IPS DF 6.9 (cell line): ENCODE results near the gene NOL4L.

Experiments used
- DNase-seq: peaks from one replicate; pipeline ENCODE4 v3.0.0-alpha.2; 2013; ENCODE audit warnings: low read depth, low spot score
- H3K27ac ChIP-seq: one replicate; pipeline ENCODE4 v1.5.1; 2013; ENCODE audit warnings: low read length, control low read depth
- H3K27me3 ChIP-seq: 2 replicates; pipeline ENCODE4 v1.6.1; 2013; ENCODE audit warnings: mild to moderate bottlenecking, low read length; ENCODE audit not compliant: control insufficient read depth, insufficient read depth
- H3K36me3 ChIP-seq: 2 replicates; pipeline ENCODE4 v1.6.1; 2013; ENCODE audit warnings: low read length; ENCODE audit not compliant: control insufficient read depth, insufficient read depth
- H3K4me1 ChIP-seq: 2 replicates; pipeline ENCODE4 v1.6.1; 2013; ENCODE audit warnings: low read length; ENCODE audit not compliant: control insufficient read depth, insufficient read depth
- H3K4me3 ChIP-seq: 2 replicates; pipeline ENCODE4 v1.5.1; 2013; ENCODE audit warnings: mild to moderate bottlenecking, low read length
- H3K9me3 ChIP-seq: 2 replicates; pipeline ENCODE4 v1.6.1; 2013; ENCODE audit warnings: low read length, inconsistent platforms; ENCODE audit not compliant: control insufficient read depth, insufficient read depth
- WGBS: extraction: QIAGEN DNeasy Blood & Tissue Kit; methylation state at CpG from one replicate; pipeline ENCODE4 v1.1.7; 2013; ENCODE audit warnings: mixed read lengths, missing lambda C conversion rate; ENCODE audit not compliant: insufficient read length, insufficient coverage; 5-methylcytosine and 5-hydroxymethylcytosine counted together

NOL4L gene

DNA sequence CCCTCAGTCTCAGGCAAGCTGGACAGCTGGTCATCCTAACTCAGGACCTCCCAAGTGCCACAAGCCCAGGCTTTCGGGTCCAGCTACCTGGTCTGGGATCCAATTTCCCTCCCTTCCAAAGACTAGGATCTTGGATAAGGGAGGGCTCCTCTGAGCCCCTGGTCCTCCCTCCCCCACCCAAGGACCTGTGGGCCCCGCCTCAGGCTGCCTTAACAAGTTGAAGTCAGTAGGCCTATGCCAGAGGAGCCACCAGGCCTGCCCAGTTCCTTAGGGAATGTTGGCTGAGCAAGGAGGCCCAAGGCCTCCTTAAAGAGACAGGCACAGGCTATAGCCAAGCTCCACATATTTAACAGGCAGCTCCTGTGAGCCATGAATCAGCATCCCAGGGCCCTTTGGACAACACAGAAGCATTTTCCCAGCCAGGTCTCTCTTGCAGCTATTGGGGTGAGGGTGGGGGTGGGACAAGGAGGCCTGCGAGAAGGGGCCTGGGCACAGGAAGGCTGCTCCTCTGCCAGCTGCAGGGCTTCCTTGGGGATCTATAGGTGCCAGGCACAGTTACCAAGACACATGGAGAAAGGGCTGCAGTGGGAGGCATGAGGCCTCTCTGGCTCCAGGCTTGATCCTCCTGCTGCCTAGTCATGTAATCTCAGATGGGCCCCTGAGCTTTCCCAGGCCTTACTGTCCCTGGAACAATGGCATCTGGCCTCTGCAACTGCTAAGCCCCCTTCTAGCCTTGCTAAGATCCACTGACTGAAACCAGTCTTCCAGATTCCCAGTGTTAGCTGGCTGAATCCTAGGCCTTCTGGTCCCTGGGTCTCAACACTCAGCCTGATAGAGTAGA, 27.4 kb upstream of the NOL4L start:
- WGBS = no CpG with 5 or more reads among the region's 3 CpGs
- Histone ChIP-seq H3K27ac (no peak overlapping the region), H3K4me3 (no peak overlapping the region), H3K9me3 (no peaks in the 10 kb centered on the region), H3K36me3 (no peaks in the 10 kb centered on the region), H3K27me3 (no peaks in the 10 kb centered on the region), H3K4me1 (no peaks in the 10 kb centered on the region; the same call in 1 of the 2 replicates)
- no peak for DNase-seq

DNA sequence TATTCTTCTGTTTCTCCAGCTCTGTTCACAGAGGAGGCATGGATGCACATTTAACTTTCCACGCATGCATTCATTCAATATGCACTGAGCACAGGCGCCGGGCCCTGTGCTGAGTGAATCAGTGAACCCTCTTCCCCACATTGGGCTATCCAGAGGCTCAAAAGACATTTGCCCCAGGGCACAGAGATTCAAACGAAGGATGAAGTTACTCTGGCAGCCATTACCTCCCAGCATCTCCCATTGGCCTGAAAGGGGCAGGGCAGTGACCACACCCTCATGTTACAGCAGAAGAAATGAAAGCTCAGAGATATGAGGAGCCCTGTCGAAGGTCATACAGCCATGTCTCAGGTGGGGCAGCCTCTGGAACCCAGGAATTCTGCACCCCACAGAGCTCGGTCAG, 26.7 kb upstream of the NOL4L start:
- no peak overlapping the region for H3K4me3 ChIP-seq
- no CpG with 5 or more reads among the region's 6 CpGs for WGBS
- H3K27ac ChIP-seq = no peak overlapping the region
- no peaks in the 10 kb centered on the region for H3K36me3 ChIP-seq
- no peaks in the 10 kb centered on the region; the same call in 1 of the 2 replicates for H3K4me1 ChIP-seq
- H3K9me3 ChIP-seq = no peaks in the 10 kb centered on the region
- H3K27me3 ChIP-seq = no peaks in the 10 kb centered on the region
- no peak for DNase-seq

DNA sequence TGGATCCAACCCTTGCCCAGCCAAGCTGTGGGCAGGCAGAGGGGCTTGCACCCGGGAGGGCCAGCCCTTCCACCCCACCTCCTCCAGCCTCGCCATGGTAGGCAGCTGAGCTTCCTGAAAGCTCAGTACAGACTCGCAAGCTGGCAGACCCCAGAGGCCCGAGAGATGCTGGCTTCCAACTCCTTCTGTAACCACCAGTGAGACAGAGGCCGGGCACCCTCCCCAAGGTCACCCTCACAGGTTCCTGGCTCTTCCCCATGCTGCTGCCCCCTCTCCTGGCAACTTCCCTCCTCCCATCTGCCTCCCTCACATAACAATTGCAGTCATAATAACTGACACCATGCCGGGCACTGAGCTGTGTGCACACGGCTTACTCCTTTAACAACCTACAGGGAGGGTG, 26.2 kb upstream of the NOL4L start:
- no peak for DNase-seq
- WGBS = no CpG with 5 or more reads among the region's 7 CpGs
- no peaks in the 10 kb centered on the region for H3K36me3 ChIP-seq
- no peaks in the 10 kb centered on the region; the same call in 1 of the 2 replicates for H3K4me1 ChIP-seq
- H3K9me3 ChIP-seq = no peaks in the 10 kb centered on the region
- no peak overlapping the region for H3K4me3 ChIP-seq
- H3K27ac ChIP-seq = no peak overlapping the region
- H3K27me3 ChIP-seq = no peaks in the 10 kb centered on the region

DNA sequence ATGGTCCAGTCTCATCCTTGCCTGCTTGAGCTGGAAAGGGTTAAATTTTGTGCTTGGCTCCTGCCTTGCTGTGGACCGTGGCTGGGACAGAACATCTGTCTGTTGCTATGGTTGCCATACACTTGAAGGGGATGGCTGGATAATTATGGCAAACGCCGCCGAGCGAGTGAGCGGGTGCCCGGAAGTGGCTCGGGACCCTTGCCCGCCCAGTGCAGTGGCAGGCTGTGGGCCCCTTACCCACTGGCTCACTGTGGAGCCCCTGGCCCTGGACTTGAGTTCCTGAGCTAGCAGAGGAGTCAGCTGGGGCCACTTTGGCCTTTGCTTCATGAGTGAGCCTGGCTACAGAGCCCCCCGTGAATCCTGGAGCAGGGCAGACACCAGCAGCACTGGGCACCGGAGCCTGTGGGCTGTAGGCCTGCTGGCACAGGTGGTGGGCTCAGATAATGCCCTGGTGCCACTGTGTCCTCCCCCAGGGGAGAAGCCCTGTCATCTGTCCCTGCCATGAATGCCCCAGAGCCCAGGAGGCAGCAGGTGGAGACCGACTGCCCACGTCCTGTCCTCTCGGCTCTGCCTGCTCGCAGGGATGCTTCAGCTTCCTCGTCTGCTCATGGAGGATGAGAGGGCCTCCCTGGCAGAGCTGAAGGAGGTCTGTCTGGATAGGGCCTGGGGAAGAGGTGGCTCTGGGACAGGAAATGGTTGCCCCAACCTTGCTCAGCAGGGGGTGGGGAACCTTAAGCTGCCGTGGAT, 25.5 kb upstream of the NOL4L start:
- Histone ChIP-seq H3K27me3 (no peaks in the 10 kb centered on the region), H3K36me3 (no peaks in the 10 kb centered on the region), H3K4me1 (peaks cover 1% of the 10 kb centered on the region; the same call in 1 of the 2 replicates), H3K9me3 (no peaks in the 10 kb centered on the region), H3K27ac (no peak overlapping the region), H3K4me3 (no peak overlapping the region)
- no peak for DNase-seq
- no CpG with 5 or more reads among the region's 17 CpGs for WGBS

DNA sequence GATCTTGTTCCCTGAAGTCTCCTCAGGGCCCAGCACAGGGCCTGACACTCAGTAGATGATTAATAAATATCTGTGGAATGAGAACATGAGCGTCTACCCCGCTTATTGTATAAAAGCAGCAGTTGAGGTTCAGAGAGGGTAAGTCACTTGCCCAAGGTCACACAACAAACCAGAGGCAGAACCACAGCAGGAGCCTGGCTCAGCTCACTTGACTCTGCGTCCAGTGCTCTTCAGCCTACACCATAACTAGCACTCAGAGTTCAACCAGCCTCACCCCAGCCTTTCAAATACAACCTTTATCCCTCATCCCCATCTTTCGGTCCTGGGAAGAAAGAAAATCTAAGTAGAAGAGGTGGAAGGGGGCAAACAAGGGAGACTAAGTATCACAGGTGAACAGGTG, 24.9 kb upstream of the NOL4L start:
- no peak overlapping the region for H3K27ac ChIP-seq
- no peak overlapping the region for H3K4me3 ChIP-seq
- H3K9me3 ChIP-seq = no peaks in the 10 kb centered on the region
- WGBS = no CpG with 5 or more reads among the region's 4 CpGs
- H3K4me1 ChIP-seq = peaks cover 5% of the 10 kb centered on the region; the same call in 1 of the 2 replicates
- no peaks in the 10 kb centered on the region for H3K27me3 ChIP-seq
- DNase-seq = no peak
- H3K36me3 ChIP-seq = no peaks in the 10 kb centered on the region

DNA sequence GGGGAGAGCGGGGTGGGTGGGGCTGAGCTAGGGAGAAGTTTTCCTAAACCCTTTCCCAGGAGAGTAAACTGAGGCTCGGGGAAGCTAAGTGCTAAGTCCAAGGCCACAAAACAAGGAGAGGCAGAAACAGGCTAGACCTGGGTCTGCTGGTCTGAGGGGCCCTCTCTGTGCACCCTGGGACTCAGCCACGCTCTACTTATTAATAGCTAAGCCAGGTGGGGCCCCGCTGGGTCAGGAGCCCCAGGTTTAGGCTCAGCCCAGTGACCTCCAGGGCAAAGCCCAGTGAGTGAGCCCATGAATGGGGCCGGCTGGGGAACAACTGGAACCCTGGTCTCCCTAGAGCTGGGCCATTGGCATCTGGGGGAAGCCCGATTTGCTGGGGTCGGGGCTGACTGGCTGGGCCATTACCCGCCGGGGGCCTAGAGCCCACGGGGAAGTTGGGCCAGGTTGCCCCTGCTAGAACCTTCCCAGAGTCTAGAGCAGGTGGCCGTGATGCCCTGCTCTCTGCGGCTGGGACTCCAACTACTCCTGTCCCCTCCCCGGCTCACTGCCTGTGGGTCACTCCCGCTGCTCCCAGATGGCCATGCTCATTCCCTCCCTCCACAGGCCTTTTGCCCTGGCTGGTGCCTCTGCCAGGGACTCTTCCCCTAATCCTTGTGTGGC, 24.1 kb upstream of the NOL4L start:
- no peaks in the 10 kb centered on the region for H3K27me3 ChIP-seq

DNA sequence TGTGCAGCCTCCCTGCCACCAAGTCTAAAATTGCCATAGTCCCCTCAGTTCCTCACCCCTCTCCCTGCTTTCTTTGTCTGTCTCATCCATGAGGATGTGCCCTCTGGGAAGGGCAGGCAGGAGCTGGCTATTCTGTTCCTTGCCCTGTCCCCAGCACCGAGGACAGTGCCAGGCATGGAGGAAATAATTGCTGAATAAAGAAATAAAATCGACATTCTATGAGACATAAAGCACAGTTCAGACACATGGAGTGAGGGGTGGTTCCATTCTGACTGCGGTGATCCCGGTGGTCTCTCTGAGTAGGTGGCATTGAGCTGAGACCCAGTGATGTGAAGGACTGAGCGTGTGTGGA, 23.5 kb upstream of the NOL4L start:
- DNase-seq = no peak
- peaks cover 5% of the 10 kb centered on the region; the same call in 1 of the 2 replicates for H3K4me1 ChIP-seq
- H3K27ac ChIP-seq = no peak overlapping the region
- no peak overlapping the region for H3K4me3 ChIP-seq
- no peaks in the 10 kb centered on the region for H3K27me3 ChIP-seq
- no peaks in the 10 kb centered on the region for H3K9me3 ChIP-seq
- no CpG with 5 or more reads among the region's 5 CpGs for WGBS
- H3K36me3 ChIP-seq = no peaks in the 10 kb centered on the region

More for the DNA sequence above, 24.1 kb upstream of the NOL4L start:
- no peak overlapping the region for H3K27ac ChIP-seq
- H3K36me3 ChIP-seq = no peaks in the 10 kb centered on the region
- WGBS = no CpG with 5 or more reads among the region's 14 CpGs
- no peak overlapping the region for H3K4me3 ChIP-seq
- no peaks in the 10 kb centered on the region for H3K9me3 ChIP-seq
- peaks cover 5% of the 10 kb centered on the region; the same call in 1 of the 2 replicates for H3K4me1 ChIP-seq
- no peak for DNase-seq

DNA sequence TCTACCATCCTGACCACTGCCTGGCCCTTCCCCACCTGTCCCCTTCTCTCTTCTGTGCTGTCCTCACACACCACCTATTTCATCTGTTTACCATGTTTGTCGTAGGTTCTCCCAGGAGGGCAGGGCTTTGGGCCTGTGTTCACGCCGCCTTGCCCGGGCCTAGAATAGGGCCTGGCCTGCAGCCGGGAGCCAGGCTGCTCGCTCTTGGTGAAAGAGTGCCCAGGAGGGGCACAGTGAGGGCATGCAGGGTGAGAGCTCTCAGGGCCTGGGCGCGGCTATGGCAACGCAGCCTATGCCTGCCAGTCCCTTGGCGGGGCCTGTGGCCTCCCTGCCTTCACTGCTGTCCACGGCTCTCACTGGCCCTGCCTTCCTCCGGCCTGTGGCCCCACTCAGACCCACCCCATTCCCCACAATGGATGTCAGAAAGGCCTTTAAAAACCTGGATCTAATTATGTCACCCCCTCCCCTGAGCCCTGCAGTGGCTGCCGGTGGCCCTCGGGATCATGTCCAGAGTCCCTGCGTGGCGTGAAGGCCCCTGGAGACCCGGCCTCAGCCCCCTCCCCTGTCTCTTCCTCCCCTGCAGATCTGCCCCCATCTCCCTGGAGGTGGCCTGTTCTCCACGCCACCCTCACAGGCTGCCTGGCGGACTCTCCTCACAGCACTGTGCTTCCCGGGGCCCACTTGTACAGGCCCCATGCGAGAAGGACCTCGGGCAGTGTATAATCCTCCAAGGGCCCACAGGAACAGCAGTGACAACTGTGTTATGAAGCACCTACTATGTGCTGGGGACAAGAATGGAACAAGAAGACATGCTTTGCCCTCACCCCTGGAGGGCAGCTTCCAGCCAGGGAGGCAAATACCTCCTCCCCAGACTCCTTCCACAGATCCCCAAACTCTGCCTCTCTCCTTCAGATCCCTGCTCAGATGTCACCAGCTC, 22.9 kb upstream of the NOL4L start:
- DNase-seq = no peak
- H3K36me3 ChIP-seq = no peaks in the 10 kb centered on the region
- H3K4me3 ChIP-seq = no peak overlapping the region
- no peak overlapping the region for H3K27ac ChIP-seq
- no peaks in the 10 kb centered on the region for H3K9me3 ChIP-seq
- WGBS = no CpG with 5 or more reads among the region's 22 CpGs
- H3K4me1 ChIP-seq = peaks cover 5% of the 10 kb centered on the region; the same call in 1 of the 2 replicates
- no peaks in the 10 kb centered on the region for H3K27me3 ChIP-seq

DNA sequence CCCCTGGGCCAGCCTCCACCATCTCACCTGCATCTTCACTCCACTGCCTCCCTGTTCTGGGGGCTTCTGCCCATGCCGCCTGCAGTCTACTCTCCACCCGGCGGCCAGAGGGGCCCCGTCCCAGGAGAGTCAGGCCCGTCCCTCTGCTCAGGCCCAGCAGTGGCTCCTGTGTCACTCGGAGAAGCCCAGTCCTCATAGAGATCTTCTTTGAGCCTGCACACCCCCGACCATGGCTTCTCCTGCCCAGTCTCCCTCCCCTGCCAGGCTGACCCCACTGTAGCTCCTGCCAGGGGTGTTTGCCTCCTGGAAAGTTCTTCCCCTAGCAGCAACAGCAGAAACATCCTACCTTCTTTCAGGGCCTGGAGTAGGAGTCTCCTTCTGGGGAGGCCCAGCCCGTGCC, 22.2 kb upstream of the NOL4L start:
- H3K27ac ChIP-seq = no peak overlapping the region
- no peak overlapping the region for H3K4me3 ChIP-seq
- no peaks in the 10 kb centered on the region for H3K9me3 ChIP-seq
- DNase-seq = no peak
- H3K36me3 ChIP-seq = no peaks in the 10 kb centered on the region
- H3K4me1 ChIP-seq = peaks cover 5% of the 10 kb centered on the region; the same call in 1 of the 2 replicates
- no peaks in the 10 kb centered on the region for H3K27me3 ChIP-seq
- no CpG with 5 or more reads among the region's 8 CpGs for WGBS
